ENCODE results near the gene CREBBP. TPM values are rescaled to one million over a fixed set of nuclear protein-coding genes. Genes with fewer than 3 reads are reported as not detected.
A peak's percentile ranks its signal among the peaks of the same experiment; 100 is the strongest.

CREBBP gene
- total RNA-seq, 1 experiment from 2014 or later: 6.6 TPM

DNA sequence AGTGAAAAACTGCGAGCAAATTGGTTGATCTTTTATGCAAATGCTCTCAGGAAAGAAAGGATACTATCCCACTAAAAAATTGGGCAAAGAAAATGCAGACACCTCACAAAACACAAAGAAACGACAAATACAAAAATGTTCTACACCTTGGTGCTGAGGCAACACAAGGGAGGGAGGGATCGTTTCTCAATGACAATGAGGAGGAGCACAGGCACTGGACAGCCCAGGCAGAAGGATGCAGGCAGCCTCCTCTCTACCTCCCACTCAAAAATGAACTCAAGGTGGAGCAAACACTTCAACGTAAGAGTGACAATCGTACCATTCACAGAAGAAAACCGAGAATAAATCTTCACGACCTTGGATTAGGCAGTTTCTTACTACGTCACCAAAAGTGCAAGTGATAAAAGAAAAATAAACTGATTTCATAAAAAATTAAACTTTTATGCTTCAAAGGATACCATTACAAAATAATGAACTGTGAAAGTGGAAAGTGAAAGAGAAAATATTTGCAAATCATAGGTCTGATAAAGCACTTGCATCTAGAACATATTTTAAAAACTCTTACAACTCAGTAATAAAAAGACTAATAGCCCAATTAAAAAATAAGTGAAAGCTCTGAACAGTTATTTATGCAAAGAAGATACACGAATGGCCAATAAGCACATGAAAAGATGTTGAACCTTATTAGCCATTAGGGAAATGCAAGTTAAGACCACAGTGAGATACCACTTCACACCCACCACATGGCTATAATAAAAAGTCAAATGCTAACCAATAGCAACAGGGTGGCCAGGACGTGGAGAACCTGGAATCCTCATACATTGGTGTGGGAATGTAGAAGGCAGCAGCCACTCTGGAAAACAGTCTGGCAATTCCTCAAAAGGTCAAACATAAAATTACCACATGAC is 82.4 kb downstream of the CREBBP start:
- no peak for DNase-seq (ENCODE audit: low spot score)

DNA sequence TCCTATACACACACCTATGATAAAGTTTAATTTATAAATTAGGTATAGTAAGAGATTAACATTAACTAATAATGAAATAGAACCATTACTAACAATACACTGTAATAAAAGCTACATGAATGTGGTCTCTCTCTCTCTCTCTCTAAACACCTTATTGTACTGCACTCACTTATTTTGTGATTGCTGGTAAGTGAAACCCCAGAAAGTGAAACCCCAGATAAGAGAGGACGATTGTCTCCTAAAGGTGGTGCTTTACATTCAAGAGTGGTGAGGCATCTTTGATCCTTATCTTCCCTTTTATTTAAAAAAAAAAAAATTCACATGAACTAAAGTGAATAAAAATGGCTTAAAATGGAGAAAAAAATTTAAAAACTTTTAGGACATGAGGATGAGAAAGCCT is 83.0 kb downstream of the CREBBP start:
- DNase-seq (ENCODE audit: low spot score): no peak

DNA sequence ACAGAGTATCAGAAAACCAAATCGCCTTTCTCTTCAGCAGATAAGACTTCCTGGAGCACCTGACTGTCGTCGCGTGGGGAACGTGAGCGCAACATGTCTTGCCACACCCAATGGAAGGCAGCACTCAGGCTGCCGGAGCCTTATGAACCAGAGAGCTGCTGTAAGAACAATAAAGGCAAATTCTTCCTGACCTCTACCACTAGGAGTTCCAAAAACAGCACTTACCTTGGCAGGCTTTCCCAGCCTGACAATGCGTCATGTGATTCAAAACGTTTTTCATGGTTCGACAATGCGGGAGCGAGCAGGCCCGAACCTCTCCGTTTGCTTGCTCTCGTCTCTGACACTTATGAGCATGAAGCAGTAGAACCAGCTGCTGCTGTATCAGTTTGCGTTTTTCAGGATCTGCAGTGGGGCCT is 87.3 kb downstream of the CREBBP start:
- no peak for DNase-seq (ENCODE audit: low spot score)

DNA sequence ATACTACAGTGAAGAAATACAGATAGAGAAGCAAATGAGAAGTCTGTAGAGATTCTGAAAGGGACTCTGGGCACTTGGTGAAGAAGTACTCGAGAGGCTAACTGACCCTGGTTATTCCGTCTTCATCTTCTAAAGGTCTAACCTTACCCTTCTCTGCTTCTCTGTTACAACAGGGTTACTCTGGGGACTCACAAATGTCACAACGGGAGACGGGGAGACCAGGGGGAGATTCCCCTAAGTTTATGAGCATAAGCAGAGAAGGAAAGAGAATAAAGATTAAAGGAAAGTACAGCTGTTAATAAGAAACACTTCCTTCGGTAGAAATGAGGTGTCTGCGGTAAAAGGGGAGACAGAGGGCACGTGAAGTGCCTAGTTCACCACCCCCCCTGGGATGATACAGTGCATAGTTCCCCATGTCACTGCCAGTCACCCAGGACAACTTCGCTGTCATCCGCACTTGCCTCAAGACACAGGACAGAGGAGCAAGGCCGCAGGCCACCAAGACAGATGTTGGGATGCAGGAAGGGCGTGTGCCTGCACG is 88.0 kb downstream of the CREBBP start:
- DNase-seq (ENCODE audit: low spot score): no peak

DNA sequence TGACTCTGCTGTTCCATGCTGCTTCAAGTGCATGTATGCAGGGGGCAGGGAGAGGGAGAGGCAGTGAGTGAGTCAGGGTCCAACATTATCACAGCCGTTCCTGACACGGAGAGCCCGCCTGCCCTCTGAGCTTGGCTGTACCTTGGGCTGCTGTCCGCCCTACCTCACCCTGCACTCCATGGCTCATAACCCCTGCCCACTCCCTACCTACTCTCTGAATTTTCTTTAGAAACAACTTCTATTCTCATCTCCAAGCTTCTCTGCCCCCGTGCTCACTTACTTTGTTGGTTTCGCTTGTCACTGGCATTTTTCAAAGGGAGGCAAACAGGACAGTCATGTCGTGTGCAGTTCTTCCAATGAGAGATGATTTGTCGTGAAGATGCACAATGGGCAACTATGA is 88.8 kb downstream of the CREBBP start:
- DNase-seq (ENCODE audit: low spot score): no peak

DNA sequence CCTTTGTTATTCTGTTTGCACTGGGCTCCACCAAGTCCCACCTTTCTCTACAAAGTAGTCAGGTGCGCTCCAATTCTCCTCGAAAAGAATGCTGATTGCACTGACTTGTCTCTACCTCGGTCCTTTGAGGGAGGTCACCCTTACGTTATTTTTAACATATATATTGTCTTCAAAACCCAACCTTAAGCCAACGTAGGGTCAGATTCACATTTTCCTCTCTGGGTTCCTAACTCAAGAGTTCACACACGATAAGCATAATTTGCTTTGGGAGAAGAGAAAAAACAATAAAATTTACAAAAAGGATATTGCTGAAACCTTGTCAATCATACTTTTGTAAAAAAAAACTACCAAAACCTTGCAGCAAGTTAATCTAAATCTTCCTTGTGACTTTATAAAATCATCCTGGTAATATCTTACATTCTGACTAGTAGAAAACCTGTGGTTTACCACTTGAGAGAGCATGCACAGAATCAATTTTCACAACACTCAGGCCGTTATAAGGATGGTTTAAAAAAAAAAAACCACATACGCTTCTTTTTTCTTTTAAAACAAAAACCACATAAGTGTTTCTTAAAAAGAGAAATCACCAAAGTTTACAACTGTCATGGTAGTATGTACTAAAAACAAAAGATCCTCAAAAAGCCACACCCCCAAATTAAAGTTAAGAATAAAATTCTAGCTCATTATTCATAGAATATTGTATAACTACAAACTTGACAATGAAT is 91.0 kb downstream of the CREBBP start:
- no peak for DNase-seq (ENCODE audit: low spot score)

DNA sequence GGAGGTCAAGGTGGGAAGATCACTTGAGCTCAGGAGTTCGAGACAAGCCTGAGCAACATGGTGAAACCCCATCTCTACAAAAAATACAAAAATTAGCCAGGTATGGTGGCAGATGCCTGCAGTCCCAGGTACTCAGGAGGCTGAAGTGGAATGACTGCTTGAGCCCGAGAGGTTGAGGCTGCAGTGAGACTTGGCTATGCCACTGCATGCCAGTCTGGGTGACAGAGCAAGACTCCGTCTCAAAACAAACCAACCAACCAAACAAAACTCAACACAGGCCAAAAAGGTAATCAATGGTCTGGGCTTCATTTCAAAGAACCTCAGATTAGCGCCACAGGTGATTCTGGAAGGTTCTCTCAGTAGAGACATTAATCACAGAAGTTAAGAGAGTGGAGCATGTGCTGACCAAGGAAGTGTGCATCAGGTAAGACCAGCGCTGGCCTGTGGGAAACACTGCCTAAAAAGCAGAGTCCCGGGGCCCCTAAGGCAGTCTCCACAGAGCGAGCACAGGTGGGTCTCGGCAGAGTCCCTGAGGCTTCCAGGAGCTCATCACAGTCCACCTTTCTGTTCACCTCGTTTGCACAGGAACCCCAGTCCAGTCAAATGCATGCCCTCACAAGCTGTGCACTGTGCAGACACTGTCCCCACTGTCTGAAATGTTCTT is 91.7 kb downstream of the CREBBP start:
- no peak for DNase-seq (ENCODE audit: low spot score)

DNA sequence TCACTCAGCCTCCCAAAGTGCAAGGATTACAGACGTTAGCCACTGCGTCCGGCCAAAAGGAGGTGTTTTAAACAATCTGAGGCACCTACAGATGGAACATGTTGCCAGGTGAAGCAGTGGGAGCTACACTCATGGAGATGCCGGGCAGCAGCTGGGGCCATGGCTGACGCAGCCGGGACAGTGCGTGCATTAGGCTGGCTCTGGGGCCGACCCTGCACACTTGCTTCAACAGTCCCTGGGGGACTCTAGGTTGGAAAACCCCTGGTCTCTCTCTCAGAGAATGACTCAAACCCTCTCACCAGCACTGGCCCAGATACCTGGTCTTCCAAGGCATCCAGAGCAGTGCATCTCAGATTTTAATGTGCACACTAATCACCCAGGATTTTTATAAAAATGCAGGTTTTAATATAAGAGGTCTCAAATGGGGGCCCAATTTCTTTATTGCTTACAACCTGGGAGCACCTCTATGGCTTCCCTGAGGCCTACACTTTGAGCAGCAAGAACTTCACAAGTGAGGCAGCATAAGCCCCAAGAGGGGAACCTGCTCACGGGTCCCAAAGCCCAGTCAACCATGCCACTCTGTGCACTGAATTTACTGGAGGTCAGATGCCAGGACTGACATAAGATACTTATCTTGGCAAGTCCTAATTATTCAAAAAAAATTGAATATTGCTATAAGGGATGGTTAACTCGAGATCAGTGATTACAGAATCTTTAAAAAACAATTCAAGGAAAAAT is 92.4 kb downstream of the CREBBP start:
- no peak for DNase-seq (ENCODE audit: low spot score)

DNA sequence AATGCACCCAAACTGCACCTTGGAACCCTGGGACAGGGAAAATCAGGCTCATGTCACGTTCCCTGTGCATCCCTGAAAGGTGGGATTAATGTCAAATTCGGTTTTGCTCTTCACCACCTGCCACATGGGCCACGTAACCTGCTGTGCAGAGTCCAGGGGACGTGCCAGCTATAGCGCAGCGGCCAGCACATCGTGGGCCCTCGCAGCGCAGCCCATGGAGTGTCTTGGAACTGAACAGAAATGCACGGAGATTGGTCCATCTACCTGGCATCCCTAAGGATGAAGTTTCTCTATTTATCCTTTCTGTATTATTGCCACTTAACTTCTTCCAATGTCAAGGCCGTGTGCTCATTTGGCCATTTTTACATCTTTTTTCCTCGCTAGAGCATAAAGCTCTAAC is 95.1 kb downstream of the CREBBP start:
- no peak for DNase-seq (ENCODE audit: low spot score)

DNA sequence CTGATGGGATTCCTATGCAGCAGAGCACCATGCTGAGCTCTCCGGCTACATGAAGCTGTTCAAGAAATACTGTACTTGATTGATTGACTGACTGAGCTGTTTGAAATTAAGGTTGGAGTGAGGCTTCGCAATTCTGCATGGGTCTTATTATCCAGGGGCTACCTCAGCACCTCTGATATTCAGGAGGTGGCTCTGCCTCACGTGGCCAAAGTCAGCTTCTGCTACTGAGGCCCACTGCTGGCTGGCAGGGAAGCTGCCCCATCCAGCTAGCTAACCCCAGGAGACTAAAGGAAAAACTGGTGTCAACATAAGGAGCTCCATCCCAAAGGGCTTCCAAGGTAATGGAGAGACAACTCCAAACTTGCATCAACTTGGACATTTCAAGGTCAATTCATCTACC is 97.0 kb downstream of the CREBBP start:
- no peak for DNase-seq (ENCODE audit: low spot score)

DNA sequence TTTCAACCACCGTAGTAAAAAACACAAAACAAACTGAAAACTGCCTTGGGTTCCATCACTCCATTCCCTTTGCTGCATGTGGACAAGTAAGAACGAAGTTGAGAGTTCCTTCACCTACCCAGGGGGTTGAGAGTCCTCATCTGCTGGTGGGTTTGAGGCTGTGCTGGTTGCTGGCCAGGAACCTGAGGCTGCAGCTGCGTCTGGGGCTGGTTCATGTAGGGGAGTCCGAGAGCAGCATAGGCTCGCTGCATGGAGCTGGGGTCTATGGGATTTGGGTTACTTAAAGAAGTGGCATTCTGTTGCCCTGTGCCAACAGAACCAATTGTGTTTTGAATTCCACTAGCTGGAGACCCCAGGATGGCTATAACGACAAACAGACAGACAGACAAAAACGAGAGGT is 97.9 kb downstream of the CREBBP start:
- DNase-seq (ENCODE audit: low spot score): no peak

DNA sequence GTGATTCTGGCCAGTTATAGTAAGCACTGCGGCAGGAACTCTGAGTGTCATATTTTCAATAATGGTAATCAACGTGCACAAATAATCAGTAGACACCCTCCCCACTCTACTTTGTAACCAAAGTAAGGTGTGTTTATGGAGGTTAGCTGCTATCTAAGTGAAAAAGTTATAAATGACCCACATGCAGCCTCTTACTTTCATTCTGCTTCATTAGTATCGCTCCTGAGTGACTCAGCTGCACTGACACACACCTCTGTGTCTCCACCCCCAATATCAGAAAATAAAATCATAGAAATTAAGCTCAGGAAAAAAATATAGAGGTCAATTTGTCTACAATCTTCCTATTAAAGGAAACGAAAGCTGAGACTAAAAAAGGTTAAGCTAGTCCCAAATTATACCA is 99.1 kb downstream of the CREBBP start:
- no peak for DNase-seq (ENCODE audit: low spot score)

DNA sequence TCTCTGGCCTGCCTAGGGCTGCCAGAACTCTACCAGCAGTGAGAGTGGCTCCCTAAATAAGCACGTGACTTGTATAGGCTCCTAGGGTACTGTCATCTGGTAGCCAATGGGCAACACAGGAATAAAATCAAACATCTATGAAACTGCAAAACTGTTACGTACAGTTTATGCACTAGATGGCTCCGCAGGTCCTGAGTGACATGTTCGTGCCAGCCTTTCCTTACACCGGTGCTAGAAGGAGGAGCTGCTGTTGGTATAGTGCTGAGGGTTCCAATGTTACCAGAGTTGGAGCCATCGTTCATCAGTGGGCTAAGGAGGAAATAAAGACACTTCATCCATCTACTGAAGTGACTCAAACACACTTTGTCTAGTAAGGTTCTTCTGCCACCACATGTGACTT is 99.9 kb downstream of the CREBBP start:
- peak; percentile 13 for DNase-seq (ENCODE audit: low spot score)

DNA sequence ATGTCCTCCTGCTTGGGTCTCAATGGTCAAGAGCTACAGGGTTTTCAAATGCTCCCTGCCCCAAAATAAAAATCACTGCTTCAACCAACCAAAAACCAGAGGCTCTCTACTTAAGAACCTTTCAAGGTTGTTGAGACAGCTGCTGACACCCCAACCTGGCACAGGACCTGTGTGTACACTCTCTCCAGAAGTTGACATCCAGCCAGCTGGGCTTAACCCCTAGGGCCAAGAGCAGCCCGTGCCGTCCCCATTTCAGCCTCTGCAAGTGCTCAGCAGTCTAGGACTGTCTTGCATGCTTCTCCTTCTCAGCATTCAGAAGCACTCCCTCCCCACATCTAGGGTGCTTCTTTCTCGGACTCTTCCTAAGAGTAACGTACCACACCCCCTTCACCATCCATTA is 104.2 kb downstream of the CREBBP start:
- no peak for DNase-seq (ENCODE audit: low spot score)

DNA sequence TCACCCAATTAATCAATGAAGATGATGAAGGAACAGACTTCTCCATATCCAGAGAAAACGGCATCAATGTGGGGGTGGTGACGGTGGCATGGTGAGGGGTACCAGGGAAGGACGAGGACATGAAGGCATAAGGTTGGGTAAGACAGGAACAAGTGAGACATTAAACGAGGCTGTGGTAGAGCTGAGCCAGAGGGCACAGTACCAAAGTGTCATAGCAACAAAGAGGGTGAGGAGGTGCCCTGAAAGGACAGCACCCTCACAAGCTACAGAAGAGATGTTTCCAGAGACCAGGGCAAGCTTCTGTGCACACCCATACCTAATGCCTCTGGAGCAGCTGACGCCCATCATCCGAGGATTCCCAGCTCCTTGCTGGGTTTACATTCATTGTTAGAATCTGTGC is 105.7 kb downstream of the CREBBP start:
- DNase-seq (ENCODE audit: low spot score): no peak

DNA sequence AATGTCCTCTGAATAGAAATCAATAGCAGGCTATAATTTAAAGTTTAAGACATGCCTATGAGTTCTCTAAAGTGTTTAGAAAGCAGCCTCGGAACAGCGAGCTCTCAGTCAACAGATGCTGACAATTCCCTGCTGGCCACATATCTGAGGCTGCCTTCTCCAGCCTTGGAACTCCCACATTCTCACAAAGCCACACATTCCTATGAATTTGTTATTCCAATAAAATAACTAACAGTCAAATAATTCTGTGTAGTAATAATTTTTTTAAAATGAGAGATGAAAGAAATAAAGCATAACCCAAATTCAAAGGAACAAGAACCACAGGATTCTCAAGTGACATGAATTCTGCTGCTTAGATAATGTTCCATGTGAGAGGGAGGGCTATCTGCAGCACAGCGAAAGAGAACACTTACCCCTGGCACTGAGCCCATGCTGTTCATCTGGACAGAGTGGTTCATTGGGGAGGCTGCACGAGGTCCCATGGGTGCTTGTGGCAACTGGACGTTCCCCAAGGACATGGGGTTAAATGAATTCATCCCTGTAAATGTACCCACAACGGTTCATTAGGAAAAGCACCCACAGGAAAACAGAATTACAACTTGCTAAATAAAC is 106.3 kb downstream of the CREBBP start:
- DNase-seq (ENCODE audit: low spot score): no peak

DNA sequence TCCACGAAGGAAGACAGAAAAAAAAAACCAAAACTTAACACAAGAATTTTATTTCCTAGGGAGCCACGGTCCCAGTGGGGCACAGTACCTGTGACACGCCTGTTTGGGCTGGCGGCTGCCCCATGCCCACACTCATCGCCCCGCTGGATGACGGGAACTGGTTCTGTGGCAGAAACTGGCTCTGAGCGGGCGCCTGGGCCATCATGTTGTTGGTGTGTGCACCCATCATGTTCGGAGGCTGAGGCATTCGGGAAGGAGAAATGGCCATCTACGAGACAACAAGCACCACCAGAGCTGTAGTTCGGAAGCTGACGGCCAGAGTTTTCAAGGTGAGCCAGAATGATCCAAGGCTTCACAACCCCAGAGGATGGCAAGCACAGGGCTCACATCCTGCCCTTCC is 106.8 kb downstream of the CREBBP start:
- no peak for DNase-seq (ENCODE audit: low spot score)

DNA sequence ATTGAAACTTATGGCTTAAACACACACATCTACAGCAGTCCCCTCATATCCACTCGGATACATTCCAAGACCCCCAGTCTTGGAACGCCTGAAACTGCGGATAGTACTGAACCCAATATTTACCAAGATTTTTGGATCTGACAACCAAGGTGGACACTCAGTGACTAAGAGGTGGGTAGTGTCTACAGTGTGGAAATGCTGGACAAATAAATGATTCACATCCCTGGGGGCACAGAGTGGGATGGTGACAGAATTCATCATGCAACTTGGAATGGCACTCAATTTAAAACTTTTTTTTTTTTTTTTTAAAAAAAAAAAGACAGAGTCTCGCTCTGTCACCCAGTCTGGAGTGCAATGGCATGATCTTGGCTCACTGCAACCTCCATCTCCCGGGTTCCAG is 109.0 kb downstream of the CREBBP start:
- DNase-seq (ENCODE audit: low spot score): no peak

DNA sequence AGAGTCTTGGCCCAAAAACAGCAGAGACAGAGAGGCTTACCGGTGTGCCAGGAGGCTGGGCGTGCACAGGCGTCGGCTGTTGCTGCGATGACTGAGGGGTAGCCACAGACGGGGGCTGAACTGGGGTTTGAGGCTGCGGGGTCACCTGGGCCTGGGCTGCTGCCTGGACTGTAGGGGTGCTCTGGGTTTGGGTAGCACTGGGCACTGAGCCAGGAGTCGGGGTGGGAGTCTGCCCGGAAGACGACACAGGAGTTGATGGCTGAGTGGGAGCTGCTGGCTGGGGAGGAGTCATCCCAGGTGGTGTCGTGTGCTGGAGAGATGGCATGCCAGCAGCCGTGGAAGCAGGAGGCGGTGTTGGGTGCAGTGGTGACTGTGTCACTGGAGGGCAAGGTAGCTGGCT is 110.0 kb downstream of the CREBBP start:
- DNase-seq (ENCODE audit: low spot score): no peak

DNA sequence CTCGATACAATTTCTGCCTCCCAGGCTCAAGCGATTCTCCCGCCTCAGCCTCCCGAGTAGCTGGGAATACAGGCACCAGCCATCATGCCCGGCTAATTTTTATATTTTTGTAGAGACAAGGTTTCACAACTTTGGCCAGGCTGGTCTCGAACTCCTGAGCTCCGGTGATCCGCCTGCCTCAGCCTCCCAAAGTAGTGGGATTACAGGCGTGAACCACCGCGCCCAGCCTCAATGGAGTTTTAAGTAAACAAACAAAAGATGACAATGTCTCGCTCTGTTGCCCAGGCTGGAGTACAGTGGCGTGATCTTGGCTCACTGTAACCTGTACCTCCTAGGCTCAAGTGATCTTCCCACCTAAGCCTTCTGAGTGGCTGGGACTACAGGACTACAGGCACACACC is 110.6 kb downstream of the CREBBP start:
- DNase-seq (ENCODE audit: low spot score): no peak

DNA sequence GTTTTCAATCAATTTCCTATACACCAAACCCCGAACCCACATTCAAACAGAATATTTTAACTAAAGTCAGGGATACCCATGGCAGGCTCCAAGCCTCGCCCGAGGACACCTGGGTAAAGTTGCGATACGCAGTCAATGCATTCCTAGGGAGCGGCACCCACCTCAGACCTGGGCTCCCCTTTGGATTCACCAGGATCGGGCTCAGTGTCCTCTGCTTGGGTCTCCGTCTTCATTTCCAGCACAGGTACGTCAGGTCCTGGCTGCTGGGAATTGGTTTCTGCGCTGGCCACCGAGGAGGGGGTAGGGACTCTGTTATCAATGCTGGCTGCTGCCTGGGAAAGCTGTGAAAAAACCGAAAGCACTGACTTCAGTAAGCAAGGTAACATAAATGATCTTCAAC is 111.5 kb downstream of the CREBBP start:
- DNase-seq (ENCODE audit: low spot score): no peak
